Metanephros (tissue), 1 donor: ENCODE measurements around the gene IL22RA2. TPM values are rescaled to one million over a fixed set of nuclear protein-coding genes. Genes with fewer than 3 reads are reported as not detected.

ENCODE experiments used
- total RNA-seq: library from RNA; depleted of rRNA; stranded (reverse); fragments of >200 nt; gene quantifications from one replicate; pipeline ENCODE4 v1.2.3, GENCODE V29; 2014

The IL22RA2 gene, protein sequence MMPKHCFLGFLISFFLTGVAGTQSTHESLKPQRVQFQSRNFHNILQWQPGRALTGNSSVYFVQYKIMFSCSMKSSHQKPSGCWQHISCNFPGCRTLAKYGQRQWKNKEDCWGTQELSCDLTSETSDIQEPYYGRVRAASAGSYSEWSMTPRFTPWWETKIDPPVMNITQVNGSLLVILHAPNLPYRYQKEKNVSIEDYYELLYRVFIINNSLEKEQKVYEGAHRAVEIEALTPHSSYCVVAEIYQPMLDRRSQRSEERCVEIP
- total RNA-seq: not detected

DNA sequence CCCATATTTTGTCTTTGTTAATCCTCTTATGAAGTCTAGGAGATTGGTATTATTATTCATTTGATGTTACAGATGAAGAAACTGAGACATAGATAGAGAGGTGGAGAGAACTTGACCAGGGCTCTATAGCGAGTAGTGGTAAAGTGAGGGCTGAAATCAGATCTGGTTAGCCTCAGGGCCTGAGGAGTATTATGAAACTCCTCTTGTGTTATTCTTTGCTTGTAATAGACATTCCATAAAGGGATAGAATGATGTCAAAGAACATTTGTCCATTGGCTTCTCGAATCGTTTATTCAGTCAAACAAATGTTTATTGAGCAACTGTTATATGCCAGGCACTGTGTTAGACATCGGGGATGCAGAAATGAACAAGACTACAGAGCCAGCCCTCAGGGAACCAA lies at the start of gene IL22RA2:
Gene IL22RA2 (minus strand): TSS at position 144 of the 400 bp plus-strand sequence. CDS start 11,895 bp downstream, outside the sequence.

DNA sequence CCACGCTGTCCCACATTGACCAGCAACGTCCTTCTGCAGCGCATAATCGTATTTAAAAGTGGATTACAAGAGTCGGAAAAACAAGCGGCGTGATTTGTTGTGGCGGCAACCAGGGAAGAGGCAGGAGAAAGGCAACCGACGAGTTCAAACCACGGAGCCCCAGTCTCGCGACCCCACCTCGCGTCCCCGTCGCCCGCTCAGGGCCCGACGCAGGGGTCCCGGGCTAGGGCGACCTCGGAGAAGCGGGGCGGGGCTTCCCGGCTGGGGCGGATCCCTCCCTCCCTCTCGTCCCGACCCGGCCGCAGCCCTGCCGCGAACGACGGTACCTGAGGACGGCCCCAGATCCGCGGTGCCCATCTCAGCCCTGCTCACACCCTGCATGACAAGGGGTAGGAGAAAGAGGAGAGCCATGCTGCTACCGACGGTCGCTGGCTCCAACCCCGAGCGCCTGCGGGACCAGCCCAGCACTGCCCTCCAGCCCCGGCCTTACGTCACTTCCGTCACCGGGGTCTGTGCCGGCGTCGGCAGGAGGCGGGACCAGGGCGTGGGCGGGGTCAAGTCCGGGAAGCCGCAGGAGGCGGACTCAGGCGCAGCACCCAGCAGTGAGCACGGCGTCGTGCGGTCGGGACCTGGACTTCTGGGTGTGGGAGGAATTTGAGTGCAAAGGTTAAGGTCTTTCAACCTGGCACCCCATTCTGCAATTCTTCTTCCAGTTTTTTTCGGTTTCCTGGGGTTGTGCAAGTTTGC lies 45.6 kb upstream of the IL22RA2 start, which contains the start of gene IFNGR1:
Gene IFNGR1 (minus strand): TSS at position 469 of the 747 bp plus-strand sequence. CDS start 58 bp downstream, at position 411.

Other genes with a start within 250 kb of the IL22RA2 start
- 2.4 TPM for gene IL20RA, start 128.7 kb downstream of the IL22RA2 start, total RNA-seq
- gene IFNGR1, start 45.7 kb upstream of the IL22RA2 start, total RNA-seq: 63.4 TPM